HepG2 (cell line): ENCODE data around the gene P4HB. TPM values are rescaled to one million over a fixed set of nuclear protein-coding genes. Genes with fewer than 3 reads are reported as not detected.
A peak's percentile ranks its signal among the peaks of the same experiment; 100 is the strongest.

Source experiments
- ARNT ChIP-seq: fragments of 450-650 bp; IDR thresholded peaks from 2 replicates; pipeline ENCODE4 v1.6.1; 2017
- ATM ChIP-seq: fragments of 450-650 bp; IDR thresholded peaks from 2 replicates; pipeline ENCODE4 v1.7.1; 2017; ENCODE audit warnings: mild to moderate bottlenecking, borderline replicate concordance
- BCLAF1 ChIP-seq: fragments of 450-650 bp; IDR thresholded peaks from 2 replicates; pipeline ENCODE4 v1.6.1; 2017; ENCODE audit warnings: mild to moderate bottlenecking
- E2F2 ChIP-seq: sonication (generic); formaldehyde crosslinking; IDR thresholded peaks from 2 replicates; pipeline ENCODE4 v1.4.0; 2020; ENCODE audit warnings: missing genetic modification reagents, borderline replicate concordance
- FOXC1 ChIP-seq: sonication (generic); formaldehyde crosslinking; IDR thresholded peaks from 2 replicates; pipeline ENCODE4 v1.8.0; 2022; ENCODE audit warnings: mild to moderate bottlenecking, missing genetic modification reagents, borderline replicate concordance
- IRF1 ChIP-seq: sonication (generic); formaldehyde crosslinking; IDR thresholded peaks from 2 replicates; pipeline ENCODE4 v1.4.0; 2020; ENCODE audit warnings: low read depth, mild to moderate bottlenecking, missing genetic modification reagents
- KLF16 ChIP-seq, 2 experiments: sonication (generic) in 1 of 2; formaldehyde crosslinking in 1 of 2; IDR thresholded peaks; 2 replicates each; pipeline versions ENCODE4 v1.6.1 to v1.8.0; 2016 to 2023; ENCODE audit warnings: missing genetic modification reagents in 2 of 2, missing compliant biosample characterization in 1 of 2
- MAFK ChIP-seq, 2 experiments: IDR thresholded peaks in 1 of 2; conservative IDR thresholded peaks in 1 of 2; 2 replicates each; pipeline ENCODE4 v1.6.1; 2011; ENCODE audit warnings: improper control_type of control experiment in 2 of 2, low read length in 2 of 2
- NFYB ChIP-seq: sonication (generic); formaldehyde crosslinking; IDR thresholded peaks from 2 replicates; pipeline ENCODE4 v1.4.0; 2020; ENCODE audit warnings: missing genetic modification reagents
- NR0B2 ChIP-seq: sonication (generic); formaldehyde crosslinking; IDR thresholded peaks from 2 replicates; pipeline ENCODE4 v1.4.0; 2020; ENCODE audit warnings: mild to moderate bottlenecking, missing genetic modification reagents
- PAF1 ChIP-seq: IDR thresholded peaks from 2 replicates; pipeline ENCODE4 v1.6.1; 2016; ENCODE audit warnings: missing genetic modification reagents, missing compliant biosample characterization
- PHF21A ChIP-seq: sonication (generic); formaldehyde crosslinking; IDR thresholded peaks from 2 replicates; pipeline ENCODE4 v1.5.0; 2020; ENCODE audit warnings: mild to moderate bottlenecking, missing genetic modification reagents
- PLSCR1 ChIP-seq: sonication (generic); formaldehyde crosslinking; IDR thresholded peaks from 2 replicates; pipeline ENCODE4 v1.5.0; 2020; ENCODE audit warnings: missing genetic modification reagents, mild to moderate bottlenecking, borderline replicate concordance
- TCF7 ChIP-seq: sonication (generic); IDR thresholded peaks from 2 replicates; pipeline ENCODE4 v1.6.1; 2016; ENCODE audit warnings: antibody characterized with exemption, low read depth
- U2AF2 ChIP-seq: fragments of 200-400 bp; formaldehyde crosslinking; IDR thresholded peaks from 2 replicates; pipeline ENCODE4 v1.6.1; 2017; ENCODE audit warnings: low read depth, mild to moderate bottlenecking, low read length
- YY1 ChIP-seq: IDR thresholded peaks from 2 replicates; pipeline ENCODE4 v1.6.1; 2011; ENCODE audit warnings: low read length, low read depth, moderate library complexity, mild to moderate bottlenecking; ENCODE audit not compliant: insufficient read depth, insufficient replicate concordance
- ZNF253 ChIP-seq: sonication (generic); formaldehyde crosslinking; IDR thresholded peaks from 2 replicates; pipeline ENCODE4 v1.8.0; 2022; ENCODE audit warnings: mild to moderate bottlenecking, missing genetic modification reagents, borderline replicate concordance
- ZNF552 ChIP-seq: sonication (generic); formaldehyde crosslinking; IDR thresholded peaks from 2 replicates; pipeline ENCODE4 v1.9.0; 2022; ENCODE audit warnings: missing genetic modification reagents, mild to moderate bottlenecking, borderline replicate concordance
- polyA plus RNA-seq, 8 experiments: library from polyadenylated mRNA; depleted of rRNA in 3 of 8; stranded (reverse) in 7 of 8; unstranded in 1 of 8; fragments of >200 nt; fragmentation: Illumina TruSeq in 4 of 8; extraction: Trizol in 4 of 8; gene quantifications; 2 replicates each; pipeline versions ENCODE4 v1.2.1 to v1.2.3, GENCODE V29; 2011 to 2016; ENCODE audit warnings: low read depth in 4 of 8, missing spikeins in 1 of 8, mixed read lengths in 1 of 8; ENCODE audit not compliant: insufficient read depth in 1 of 8
- total RNA-seq, 5 experiments: library from RNA; depleted of rRNA; stranded (reverse); fragments of >200 nt; fragmentation: Illumina TruSeq; extraction: Trizol; gene quantifications; 2 replicates each; pipeline ENCODE4 v1.2.3, GENCODE V29; 2016; ENCODE audit warnings: low read depth in 1 of 5
- TF ChIP-seq, protein P1 (sequence below): sonication (generic); formaldehyde crosslinking; conservative IDR thresholded peaks from 2 replicates; pipeline ENCODE4 v1.4.0; 2020; ENCODE audit warnings: missing genetic modification reagents
- TF ChIP-seq, protein P2 (sequence below): sonication (generic); formaldehyde crosslinking; IDR thresholded peaks from 2 replicates; pipeline ENCODE4 v1.4.0; 2020; ENCODE audit warnings: mild to moderate bottlenecking, missing genetic modification reagents

The P4HB gene
- total and polyA plus RNA-seq, 2 of the 13 experiments (the other 11 are each of a cell fraction or from before 2014, with no cell fraction given): 185 to 782 TPM

GRCh38 chr17:81867170-81867990, 7.0 kb upstream of the P4HB start (continued):
- TF ChIP-seq PHF21A (CRISPR knock-in tag) (no peak), PAF1 (peak; percentile 99), IRF1 (CRISPR knock-in tag) (no peak), BCLAF1 (no peak), TCF7 (no peak), KLF16 (CRISPR knock-in tag; IDR thresholded peaks at IDR 0.05) (no peak), YY1 (peak; percentile 11), NR0B2 (CRISPR knock-in tag) (peak; percentile 71), FOXC1 (CRISPR knock-in tag) (peak; percentile 79), MAFK (conservative IDR thresholded peaks at IDR 0.05 in 1 of 2, IDR thresholded peaks at IDR 0.05 in 1 of 2; ENCODE audit: low read length in 2 of 2) (no peak), U2AF2 (peak; percentile 91), E2F2 (no peak), ARNT (no peak), ATM (no peak), NFYB (CRISPR knock-in tag) (no peak), ZNF552 (CRISPR knock-in tag) (no peak), PLSCR1 (CRISPR knock-in tag) (no peak), ZNF253 (CRISPR knock-in tag) (0 out of 2 replicates have a peak, but pooled peaks have one; percentile 12)
- TF ChIP-seq, protein P1, sequence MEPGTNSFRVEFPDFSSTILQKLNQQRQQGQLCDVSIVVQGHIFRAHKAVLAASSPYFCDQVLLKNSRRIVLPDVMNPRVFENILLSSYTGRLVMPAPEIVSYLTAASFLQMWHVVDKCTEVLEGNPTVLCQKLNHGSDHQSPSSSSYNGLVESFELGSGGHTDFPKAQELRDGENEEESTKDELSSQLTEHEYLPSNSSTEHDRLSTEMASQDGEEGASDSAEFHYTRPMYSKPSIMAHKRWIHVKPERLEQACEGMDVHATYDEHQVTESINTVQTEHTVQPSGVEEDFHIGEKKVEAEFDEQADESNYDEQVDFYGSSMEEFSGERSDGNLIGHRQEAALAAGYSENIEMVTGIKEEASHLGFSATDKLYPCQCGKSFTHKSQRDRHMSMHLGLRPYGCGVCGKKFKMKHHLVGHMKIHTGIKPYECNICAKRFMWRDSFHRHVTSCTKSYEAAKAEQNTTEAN (CRISPR knock-in tag): no peak
- TF ChIP-seq, protein P2, sequence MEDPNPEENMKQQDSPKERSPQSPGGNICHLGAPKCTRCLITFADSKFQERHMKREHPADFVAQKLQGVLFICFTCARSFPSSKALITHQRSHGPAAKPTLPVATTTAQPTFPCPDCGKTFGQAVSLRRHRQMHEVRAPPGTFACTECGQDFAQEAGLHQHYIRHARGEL (CRISPR knock-in tag): no peak
